ENCODE results near the gene DACT1.
"Not testable (repeated sequence)": the region's sequence is repeated elsewhere in the genome, so short reads cannot be mapped to it uniquely, and the experiment has no call there.

The DACT1 gene

GRCh38 chr14:58637391-58638230, at the start of gene DACT1:
Gene DACT1, plus strand, starts transcription at chr14:58637962. Its CDS starts 241 bp downstream, at chr14:58638203.
- in situ Hi-C loops (cut with HindIII; ENCODE audit: low pct_ligation_motif_present, low pct_unique_long_range_greater_than_20kb, low sequenced_read_pairs) = no loop called here
- DNase-seq = no peak

- in situ Hi-C loops (cut with HindIII; ENCODE audit: low pct_ligation_motif_present, low pct_unique_long_range_greater_than_20kb, low sequenced_read_pairs); DNase-seq: not testable (repeated sequence)
These were observed 49.4 kb upstream of the DACT1 start for GRCh38 chr14:58588321-58588720.

- DNase-seq = no peak
- in situ Hi-C loops (cut with HindIII; ENCODE audit: low pct_ligation_motif_present, low pct_unique_long_range_greater_than_20kb, low sequenced_read_pairs) = no loop called here
These were observed 43.8 kb upstream of the DACT1 start for GRCh38 chr14:58593977-58594376.

- in situ Hi-C loops (cut with HindIII; ENCODE audit: low pct_ligation_motif_present, low pct_unique_long_range_greater_than_20kb, low sequenced_read_pairs) = no loop called here
- no peak for DNase-seq
These were observed 40.7 kb upstream of the DACT1 start for GRCh38 chr14:58597041-58597440.

GRCh38 chr14:58598028-58598803, 39.5 kb upstream of the DACT1 start:
- DNase-seq = no peak
- in situ Hi-C loops (cut with HindIII; ENCODE audit: low pct_ligation_motif_present, low pct_unique_long_range_greater_than_20kb, low sequenced_read_pairs) = no loop called here

GRCh38 chr14:58598804-58599525, 38.8 kb upstream of the DACT1 start:
- in situ Hi-C loops (cut with HindIII; ENCODE audit: low pct_ligation_motif_present, low pct_unique_long_range_greater_than_20kb, low sequenced_read_pairs) = no loop called here

GRCh38 chr14:58599707-58600106, 38.1 kb upstream of the DACT1 start:
- no peak for DNase-seq
- in situ Hi-C loops (cut with HindIII; ENCODE audit: low pct_ligation_motif_present, low pct_unique_long_range_greater_than_20kb, low sequenced_read_pairs) = no loop called here

More at GRCh38 chr14:58598804-58599525, 38.8 kb upstream of the DACT1 start:
- DNase-seq = no peak

GRCh38 chr14:58605465-58605864, 32.3 kb upstream of the DACT1 start:
- no peak for DNase-seq
- in situ Hi-C loops (cut with HindIII; ENCODE audit: low pct_ligation_motif_present, low pct_unique_long_range_greater_than_20kb, low sequenced_read_pairs) = no loop called here

GRCh38 chr14:58607131-58607951, 30.4 kb upstream of the DACT1 start:
- in situ Hi-C loops (cut with HindIII; ENCODE audit: low pct_ligation_motif_present, low pct_unique_long_range_greater_than_20kb, low sequenced_read_pairs) = no loop called here
- no peak for DNase-seq

- no peak for DNase-seq
- in situ Hi-C loops (cut with HindIII; ENCODE audit: low pct_ligation_motif_present, low pct_unique_long_range_greater_than_20kb, low sequenced_read_pairs) = no loop called here
These were observed 29.8 kb upstream of the DACT1 start for GRCh38 chr14:58607952-58608317.

- in situ Hi-C loops (cut with HindIII; ENCODE audit: low pct_ligation_motif_present, low pct_unique_long_range_greater_than_20kb, low sequenced_read_pairs) = no loop called here
These were observed 20.1 kb upstream of the DACT1 start for GRCh38 chr14:58617619-58618018.

GRCh38 chr14:58620011-58620410, 17.8 kb upstream of the DACT1 start:
- in situ Hi-C loops (cut with HindIII; ENCODE audit: low pct_ligation_motif_present, low pct_unique_long_range_greater_than_20kb, low sequenced_read_pairs) = no loop called here
- no peak for DNase-seq

More at GRCh38 chr14:58617619-58618018, 20.1 kb upstream of the DACT1 start:
- no peak for DNase-seq

- in situ Hi-C loops (cut with HindIII; ENCODE audit: low pct_ligation_motif_present, low pct_unique_long_range_greater_than_20kb, low sequenced_read_pairs) = no loop called here
- DNase-seq = no peak
These were observed 12.3 kb upstream of the DACT1 start for GRCh38 chr14:58625438-58625837.

- DNase-seq = no peak
- in situ Hi-C loops (cut with HindIII; ENCODE audit: low pct_ligation_motif_present, low pct_unique_long_range_greater_than_20kb, low sequenced_read_pairs) = no loop called here
These were observed 11.3 kb upstream of the DACT1 start for GRCh38 chr14:58626431-58626831.

GRCh38 chr14:58628406-58628805, 9.4 kb upstream of the DACT1 start:
- in situ Hi-C loops (cut with HindIII; ENCODE audit: low pct_ligation_motif_present, low pct_unique_long_range_greater_than_20kb, low sequenced_read_pairs) = no loop called here
- DNase-seq = no peak

- no peak for DNase-seq
- in situ Hi-C loops (cut with HindIII; ENCODE audit: low pct_ligation_motif_present, low pct_unique_long_range_greater_than_20kb, low sequenced_read_pairs) = no loop called here
These were observed 8.5 kb upstream of the DACT1 start for GRCh38 chr14:58629281-58629680.

- in situ Hi-C loops (cut with HindIII; ENCODE audit: low pct_ligation_motif_present, low pct_unique_long_range_greater_than_20kb, low sequenced_read_pairs) = no loop called here
- no peak for DNase-seq
These were observed 6.0 kb upstream of the DACT1 start for GRCh38 chr14:58631732-58632131.

GRCh38 chr14:58633831-58634230, 3.9 kb upstream of the DACT1 start:
- no peak for DNase-seq
- in situ Hi-C loops (cut with HindIII; ENCODE audit: low pct_ligation_motif_present, low pct_unique_long_range_greater_than_20kb, low sequenced_read_pairs) = no loop called here

Measured in ACHN (cell line).